SK-N-SH treated with all-trans-retinoic acid at 6 μM for 48 hours (cell line): ENCODE results near the gene ASCC3.

Experiments used
- TOX ChIP-seq: fragments of 250-450 bp; sonication (Bioruptor Pico); IDR thresholded peaks from 2 replicates; pipeline ENCODE4 v1.8.0; 2021; ENCODE audit warnings: mild to moderate bottlenecking, moderate library complexity, borderline replicate concordance
- ZFP3 ChIP-seq: fragments of 250-450 bp; sonication (Bioruptor Pico); IDR thresholded peaks from 2 replicates; pipeline ENCODE4 v1.5.0; 2020; ENCODE audit warnings: mild to moderate bottlenecking, moderate library complexity
- TF ChIP-seq, protein P1 (sequence below): fragments of 250-450 bp; sonication (Bioruptor Pico); IDR thresholded peaks from 2 replicates; pipeline ENCODE4 v1.8.0; 2020; ENCODE audit warnings: mild to moderate bottlenecking, moderate library complexity, borderline replicate concordance

DNA sequence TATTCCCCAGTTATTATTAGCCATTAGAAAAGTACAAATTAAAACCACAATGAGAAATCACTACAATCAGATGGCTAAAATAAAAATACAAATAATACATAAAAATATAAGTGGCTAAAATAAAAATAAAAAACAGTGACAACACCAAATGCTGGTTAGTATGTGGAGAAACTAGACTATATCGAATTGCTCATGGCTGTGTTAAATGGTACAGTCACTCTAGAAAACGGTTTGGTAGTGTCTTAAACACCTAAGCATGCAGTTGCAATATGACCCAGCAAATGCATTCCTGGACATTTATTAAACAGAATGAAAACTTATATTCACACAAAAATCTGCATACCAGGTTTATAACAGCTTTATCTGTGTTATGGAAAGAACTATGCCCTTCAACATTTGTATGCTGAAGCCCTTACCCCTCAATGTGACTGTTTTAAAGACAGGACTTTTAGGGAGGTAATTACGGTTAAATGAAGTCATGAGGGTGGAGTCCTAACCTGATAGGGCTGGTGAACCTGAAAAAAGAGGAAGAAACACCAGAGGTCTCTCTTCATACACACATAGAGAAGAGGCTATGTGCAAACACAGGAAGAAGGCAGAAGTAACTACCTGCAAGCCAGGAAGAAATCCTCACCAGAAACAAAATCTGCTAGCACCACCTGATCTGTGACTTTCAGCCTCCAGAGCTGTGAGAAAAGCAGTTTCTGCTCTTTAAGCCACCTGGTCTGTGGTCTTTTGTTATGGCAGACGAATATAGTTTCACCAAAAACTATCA lies 84.9 kb downstream of the ASCC3 start:
- no peak for TF ChIP-seq ZFP3
- no peak for TF ChIP-seq TOX (CRISPR knock-in tag)
- TF ChIP-seq, protein P1, sequence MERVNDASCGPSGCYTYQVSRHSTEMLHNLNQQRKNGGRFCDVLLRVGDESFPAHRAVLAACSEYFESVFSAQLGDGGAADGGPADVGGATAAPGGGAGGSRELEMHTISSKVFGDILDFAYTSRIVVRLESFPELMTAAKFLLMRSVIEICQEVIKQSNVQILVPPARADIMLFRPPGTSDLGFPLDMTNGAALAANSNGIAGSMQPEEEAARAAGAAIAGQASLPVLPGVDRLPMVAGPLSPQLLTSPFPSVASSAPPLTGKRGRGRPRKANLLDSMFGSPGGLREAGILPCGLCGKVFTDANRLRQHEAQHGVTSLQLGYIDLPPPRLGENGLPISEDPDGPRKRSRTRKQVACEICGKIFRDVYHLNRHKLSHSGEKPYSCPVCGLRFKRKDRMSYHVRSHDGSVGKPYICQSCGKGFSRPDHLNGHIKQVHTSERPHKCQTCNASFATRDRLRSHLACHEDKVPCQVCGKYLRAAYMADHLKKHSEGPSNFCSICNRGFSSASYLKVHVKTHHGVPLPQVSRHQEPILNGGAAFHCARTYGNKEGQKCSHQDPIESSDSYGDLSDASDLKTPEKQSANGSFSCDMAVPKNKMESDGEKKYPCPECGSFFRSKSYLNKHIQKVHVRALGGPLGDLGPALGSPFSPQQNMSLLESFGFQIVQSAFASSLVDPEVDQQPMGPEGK (CRISPR knock-in tag) = no peak
